PFSK-1 (cell line): Measurements from ENCODE around the gene PPP1CB.
A peak's percentile ranks its signal among the peaks of the same experiment; 100 is the strongest.

Source experiments
- FOXP2 ChIP-seq: optimal IDR thresholded peaks from 2 replicates; pipeline ENCODE3; 2011; ENCODE audit warnings: borderline replicate concordance, control low read depth, inconsistent platforms; ENCODE audit not compliant: insufficient read depth; ENCODE audit errors: extremely low read length, extremely low read depth
- POLR2AphosphoS5 ChIP-seq: IDR thresholded peaks from 2 replicates; pipeline ENCODE4 v1.6.1; 2012; ENCODE audit warnings: low read depth, mild to moderate bottlenecking, control low read depth, low read length, moderate library complexity
- SIN3A ChIP-seq: IDR thresholded peaks from 2 replicates; pipeline ENCODE4 v1.6.1; 2012; ENCODE audit warnings: mild to moderate bottlenecking, low read length, moderate library complexity, borderline replicate concordance; ENCODE audit not compliant: insufficient read depth
- TAF1 ChIP-seq: IDR thresholded peaks from 2 replicates; pipeline ENCODE4 v1.6.1; 2012; ENCODE audit warnings: low read length, control low read depth, borderline replicate concordance; ENCODE audit not compliant: insufficient read depth
- TF ChIP-seq, protein P1 (sequence below), 2 experiments: IDR thresholded peaks; 2 replicates each; pipeline versions ENCODE4 v1.6.1 to v1.8.0; 2011 to 2012; ENCODE audit warnings: low read depth in 2 of 2, low read length in 2 of 2, control low read depth in 1 of 2, inconsistent platforms in 1 of 2, mild to moderate bottlenecking in 1 of 2, moderate library complexity in 1 of 2; ENCODE audit not compliant: insufficient read depth in 1 of 2

The PPP1CB gene

DNA sequence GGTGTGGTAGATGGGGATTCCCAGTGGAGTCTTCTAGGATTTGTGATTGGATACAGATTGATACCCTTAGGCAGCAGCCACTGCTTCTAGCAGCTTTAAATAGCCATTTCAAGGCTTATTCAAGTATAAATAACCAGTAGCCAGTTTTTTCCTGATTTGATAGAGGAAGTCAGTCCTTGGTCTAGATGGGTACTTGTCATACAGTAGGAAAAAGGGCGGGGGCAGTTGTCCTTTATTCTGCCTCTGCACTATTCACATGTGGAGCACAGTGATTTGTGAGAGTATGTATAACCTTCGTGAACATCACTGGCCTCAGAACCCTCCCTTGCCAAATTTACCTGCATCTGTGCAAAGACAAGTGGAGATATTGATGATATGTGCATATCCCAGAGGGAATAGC, 6.8 kb downstream of the PPP1CB start:
- no peak for TF ChIP-seq FOXP2
- TF ChIP-seq, protein P1, sequence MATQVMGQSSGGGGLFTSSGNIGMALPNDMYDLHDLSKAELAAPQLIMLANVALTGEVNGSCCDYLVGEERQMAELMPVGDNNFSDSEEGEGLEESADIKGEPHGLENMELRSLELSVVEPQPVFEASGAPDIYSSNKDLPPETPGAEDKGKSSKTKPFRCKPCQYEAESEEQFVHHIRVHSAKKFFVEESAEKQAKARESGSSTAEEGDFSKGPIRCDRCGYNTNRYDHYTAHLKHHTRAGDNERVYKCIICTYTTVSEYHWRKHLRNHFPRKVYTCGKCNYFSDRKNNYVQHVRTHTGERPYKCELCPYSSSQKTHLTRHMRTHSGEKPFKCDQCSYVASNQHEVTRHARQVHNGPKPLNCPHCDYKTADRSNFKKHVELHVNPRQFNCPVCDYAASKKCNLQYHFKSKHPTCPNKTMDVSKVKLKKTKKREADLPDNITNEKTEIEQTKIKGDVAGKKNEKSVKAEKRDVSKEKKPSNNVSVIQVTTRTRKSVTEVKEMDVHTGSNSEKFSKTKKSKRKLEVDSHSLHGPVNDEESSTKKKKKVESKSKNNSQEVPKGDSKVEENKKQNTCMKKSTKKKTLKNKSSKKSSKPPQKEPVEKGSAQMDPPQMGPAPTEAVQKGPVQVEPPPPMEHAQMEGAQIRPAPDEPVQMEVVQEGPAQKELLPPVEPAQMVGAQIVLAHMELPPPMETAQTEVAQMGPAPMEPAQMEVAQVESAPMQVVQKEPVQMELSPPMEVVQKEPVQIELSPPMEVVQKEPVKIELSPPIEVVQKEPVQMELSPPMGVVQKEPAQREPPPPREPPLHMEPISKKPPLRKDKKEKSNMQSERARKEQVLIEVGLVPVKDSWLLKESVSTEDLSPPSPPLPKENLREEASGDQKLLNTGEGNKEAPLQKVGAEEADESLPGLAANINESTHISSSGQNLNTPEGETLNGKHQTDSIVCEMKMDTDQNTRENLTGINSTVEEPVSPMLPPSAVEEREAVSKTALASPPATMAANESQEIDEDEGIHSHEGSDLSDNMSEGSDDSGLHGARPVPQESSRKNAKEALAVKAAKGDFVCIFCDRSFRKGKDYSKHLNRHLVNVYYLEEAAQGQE (IDR thresholded peaks at IDR 0.05; ENCODE audit: insufficient read depth in 1 of 2, low read depth in 2 of 2, low read length in 2 of 2), result no peak

- TF ChIP-seq POLR2AphosphoS5 (0 out of 2 replicates have a peak, but pooled peaks have one; percentile 11), SIN3A (no peak)
- TF ChIP-seq, protein P1 (IDR thresholded peaks at IDR 0.05; ENCODE audit: insufficient read depth in 1 of 2, low read depth in 2 of 2, low read length in 2 of 2), result no peak
Observed at GRCh38 chr2:28761420-28761819, 9.8 kb downstream of the PPP1CB start.

GRCh38 chr2:28764909-28765711, 13.5 kb downstream of the PPP1CB start:
- TF ChIP-seq SIN3A (no peak), TAF1 (no peak), FOXP2 (no peak), POLR2AphosphoS5 (no peak)
- TF ChIP-seq, protein P1 (IDR thresholded peaks at IDR 0.05; ENCODE audit: insufficient read depth in 1 of 2, low read depth in 2 of 2, low read length in 2 of 2), result no peak

- TF ChIP-seq, protein P1 (IDR thresholded peaks at IDR 0.05; ENCODE audit: insufficient read depth in 1 of 2, low read depth in 2 of 2, low read length in 2 of 2), result no peak
- TF ChIP-seq POLR2AphosphoS5 (no peak), SIN3A (no peak), TAF1 (no peak), FOXP2 (no peak)
Observed at GRCh38 chr2:28766070-28766469, 14.4 kb downstream of the PPP1CB start.

- TF ChIP-seq FOXP2 (no peak), POLR2AphosphoS5 (no peak), SIN3A (no peak), TAF1 (no peak)
Observed at GRCh38 chr2:28767337-28767736, 15.7 kb downstream of the PPP1CB start.
